IMR-90 (cell line): ENCODE results near the gene HECW1. TPM values are rescaled to one million over a fixed set of nuclear protein-coding genes. Genes with fewer than 3 reads are reported as not detected.

Experiments
- ATAC-seq: fragments of 200-7000 bp; cut with Tn5 transposase; 2 replicates; pipeline ENCODE4 v1.9.1; 2020; ENCODE audit warnings: low read depth, mild to moderate bottlenecking, moderate library complexity
- BruUV-seq: library from RNA; stranded (reverse); fragments of 400-500 nt; replicated peaks from 2 replicates; lab custom pipeline; 2021; lab: Mats Ljungman, UMichigan
- CTCF ChIA-PET: fragments of 300-600 bp; formaldehyde crosslinking; extraction: SDS; loops from one replicate; lab custom pipeline; 2021; ENCODE audit warnings: antibody characterized with exemption; lab: Yijun Ruan, JAX
- POLR2A ChIA-PET: fragments of 300-600 bp; sonication (Branson Sonifier 250); formaldehyde crosslinking; loops from one replicate; lab custom pipeline; 2022; ENCODE audit warnings: antibody characterized with exemption; ENCODE audit not compliant: unreplicated experiment; lab: Charles Lee
- DNase-seq: peaks from one replicate; pipeline ENCODE4 v3.0.0; 2013
- H2AFZ ChIP-seq: replicated peaks from 2 replicates; pipeline ENCODE3; 2013; ENCODE audit warnings: low read length, mild to moderate bottlenecking; ENCODE audit not compliant: poor library complexity
- H2AK5ac ChIP-seq: 2 replicates; pipeline ENCODE4 v1.6.1; 2013; ENCODE audit warnings: low read depth, low read length, inconsistent platforms
- H2AK9ac ChIP-seq: replicated peaks from 2 replicates; pipeline ENCODE3; 2013; ENCODE audit warnings: mild to moderate bottlenecking, low read depth, low read length, moderate library complexity; ENCODE audit not compliant: poor library complexity
- H2BK120ac ChIP-seq: 2 replicates; pipeline ENCODE4 v1.6.1; 2013; ENCODE audit warnings: low read depth, low read length, inconsistent platforms
- H2BK15ac ChIP-seq: 3 replicates; pipeline ENCODE4 v1.6.1; 2013; ENCODE audit warnings: low read depth, low read length, inconsistent platforms
- H2BK20ac ChIP-seq: 2 replicates; pipeline ENCODE4 v1.6.1; 2013; ENCODE audit warnings: low read depth, mild to moderate bottlenecking, inconsistent platforms, low read length, moderate library complexity
- H2BK5ac ChIP-seq: 2 replicates; pipeline ENCODE4 v1.6.1; 2013; ENCODE audit warnings: mild to moderate bottlenecking, low read depth, low read length, inconsistent platforms; ENCODE audit not compliant: poor library complexity, severe bottlenecking
- H3K14ac ChIP-seq: replicated peaks from 2 replicates; pipeline ENCODE4 v1.6.1; 2013; ENCODE audit warnings: low read depth, low read length, inconsistent platforms
- H3K18ac ChIP-seq: 2 replicates; pipeline ENCODE4 v1.6.1; 2013; ENCODE audit warnings: low read depth, low read length, control low read depth
- H3K23ac ChIP-seq: 2 replicates; pipeline ENCODE4 v1.6.1; 2013; ENCODE audit warnings: low read depth, low read length, inconsistent platforms
- H3K27ac ChIP-seq: 2 replicates; pipeline ENCODE4 v1.5.1; 2013; ENCODE audit warnings: mild to moderate bottlenecking, control low read depth, low read length; ENCODE audit not compliant: insufficient read depth
- H3K27me3 ChIP-seq: 2 replicates; pipeline ENCODE4 v1.6.1; 2013; ENCODE audit warnings: low read length; ENCODE audit not compliant: control insufficient read depth, insufficient read depth
- H3K36me3 ChIP-seq: 2 replicates; pipeline ENCODE4 v1.6.1; 2013; ENCODE audit warnings: low read length, mixed read lengths; ENCODE audit not compliant: control insufficient read depth, insufficient read depth
- H3K4ac ChIP-seq: 2 replicates; pipeline ENCODE4 v1.6.1; 2013; ENCODE audit warnings: low read depth, low read length, inconsistent platforms
- H3K4me1 ChIP-seq: 2 replicates; pipeline ENCODE4 v1.6.1; 2013; ENCODE audit warnings: low read length, mixed read lengths; ENCODE audit not compliant: control insufficient read depth, insufficient read depth
- H3K4me2 ChIP-seq: 2 replicates; pipeline ENCODE4 v1.6.1; 2013; ENCODE audit warnings: low read depth, mild to moderate bottlenecking, control low read depth, low read length, moderate library complexity
- H3K4me3 ChIP-seq: 2 replicates; pipeline ENCODE4 v1.5.1; 2013; ENCODE audit warnings: low read depth, mild to moderate bottlenecking, control low read depth, low read length, moderate library complexity; ENCODE audit not compliant: insufficient read depth
- H3K56ac ChIP-seq: 2 replicates; pipeline ENCODE4 v1.6.1; 2013; ENCODE audit warnings: low read length, inconsistent platforms; ENCODE audit not compliant: insufficient read depth; ENCODE audit errors: extremely low read depth
- H3K79me1 ChIP-seq, 2 experiments: 2 replicates each; pipeline ENCODE4 v1.6.1; 2013; ENCODE audit warnings: low read length in 2 of 2, inconsistent platforms in 1 of 2, low read depth in 1 of 2
- H3K9ac ChIP-seq: 2 replicates; pipeline ENCODE4 v1.6.1; 2013; ENCODE audit warnings: low read depth, low read length, control low read depth
- H3K9me1 ChIP-seq: 2 replicates; pipeline ENCODE4 v1.6.1; 2013; ENCODE audit warnings: low read length, inconsistent platforms; ENCODE audit not compliant: insufficient read depth
- H3K9me3 ChIP-seq: 2 replicates; pipeline ENCODE4 v1.6.1; 2013; ENCODE audit warnings: low read length; ENCODE audit not compliant: control insufficient read depth, insufficient read depth
- H4K20me1 ChIP-seq: 2 replicates; pipeline ENCODE4 v1.6.1; 2013; ENCODE audit warnings: low read length, inconsistent platforms; ENCODE audit not compliant: insufficient read depth
- H4K5ac ChIP-seq: 2 replicates; pipeline ENCODE4 v1.6.1; 2013; ENCODE audit warnings: mild to moderate bottlenecking, low read depth, low read length, control low read depth
- H4K8ac ChIP-seq, 2 experiments: 2 replicates each; pipeline ENCODE4 v1.6.1; 2013; ENCODE audit warnings: low read depth in 2 of 2, low read length in 2 of 2, control low read depth in 1 of 2, inconsistent platforms in 1 of 2
- H4K91ac ChIP-seq: 2 replicates; pipeline ENCODE4 v1.6.1; 2013; ENCODE audit warnings: low read depth, low read length, inconsistent platforms; ENCODE audit not compliant: insufficient read depth
- BHLHE40 ChIP-seq: fragments of 150-350 bp; IDR thresholded peaks from 2 replicates; pipeline ENCODE4 v1.6.1; 2016; ENCODE audit warnings: mild to moderate bottlenecking, low read depth, low read length
- CEBPB ChIP-seq: IDR thresholded peaks from 2 replicates; pipeline ENCODE4 v1.6.1; 2012; ENCODE audit warnings: low read depth, low read length, improper control_type of control experiment
- CHD1 ChIP-seq: IDR thresholded peaks from 2 replicates; pipeline ENCODE4 v1.6.1; 2012; ENCODE audit warnings: low read depth, low read length, improper control_type of control experiment
- FOS ChIP-seq: fragments of 150-350 bp; IDR thresholded peaks from 2 replicates; pipeline ENCODE4 v1.6.1; 2016; ENCODE audit warnings: low read depth, low read length
- MAZ ChIP-seq: IDR thresholded peaks from 2 replicates; pipeline ENCODE4 v1.6.1; 2012; ENCODE audit warnings: low read depth, mild to moderate bottlenecking, low read length, improper control_type of control experiment, moderate library complexity, borderline replicate concordance
- NFE2L2 ChIP-seq: fragments of 150-350 bp; IDR thresholded peaks from 2 replicates; pipeline ENCODE4 v1.6.1; 2016; ENCODE audit warnings: low read depth, mild to moderate bottlenecking, low read length
- RCOR1 ChIP-seq: IDR thresholded peaks from 2 replicates; pipeline ENCODE4 v1.6.1; 2012; ENCODE audit warnings: mild to moderate bottlenecking, low read length, improper control_type of control experiment; ENCODE audit not compliant: insufficient replicate concordance
- SMC3 ChIP-seq: fragments of 150-350 bp; IDR thresholded peaks from 2 replicates; pipeline ENCODE4 v1.6.1; 2016; ENCODE audit warnings: low read depth, mild to moderate bottlenecking, antibody characterized with exemption, low read length, moderate library complexity
- WGBS, 2 experiments: methylation state at CpG; one replicate each; pipeline versions ENCODE4 v1.1.5 to v1.1.7; 2013; ENCODE audit warnings: missing lambda C conversion rate in 2 of 2; ENCODE audit not compliant: insufficient read length in 1 of 2; ENCODE audit errors: extremely low coverage in 2 of 2; 5-methylcytosine and 5-hydroxymethylcytosine counted together
- dilution Hi-C: fragments of 300-500 bp; cut with HindIII; formaldehyde crosslinking; loops from one replicate; pipeline ENCODE4 v1.14.3; 2018; ENCODE audit warnings: low sequenced_read_pairs; ENCODE audit not compliant: unreplicated experiment
- in situ Hi-C: fragments of 300-500 bp; cut with MboI; formaldehyde crosslinking; loops from 3 replicates; pipeline ENCODE4 v1.14.3; 2019; ENCODE audit warnings: low sequenced_read_pairs, inconsistent platforms, mixed read lengths
- intact Hi-C: fragments of 100-400 bp; cut with micrococcal nuclease; formaldehyde crosslinking; loops from 2 replicates; pipeline ENCODE4 v1.10.0; 2022
- polyA plus RNA-seq, 3 experiments: library from polyadenylated mRNA; depleted of rRNA; stranded (reverse); fragments of >200 nt; gene quantifications; 2 replicates each; pipeline ENCODE4 v1.2.3, GENCODE V29; 2012; ENCODE audit warnings: low replicate concordance in 1 of 3
- total RNA-seq: library from RNA; depleted of rRNA; stranded (reverse); fragments of >200 nt; gene quantifications from 2 replicates; pipeline ENCODE4 v1.2.3, GENCODE V29; 2012
- TF ChIP-seq, protein P1 (sequence below): fragments of 150-350 bp; IDR thresholded peaks from 2 replicates; pipeline ENCODE4 v1.6.1; 2016; ENCODE audit warnings: low read depth, mild to moderate bottlenecking, low read length, moderate library complexity, borderline replicate concordance
- TF ChIP-seq, protein P2 (sequence below): conservative IDR thresholded peaks from 2 replicates; pipeline ENCODE4 v1.5.1; 2012; ENCODE audit warnings: mild to moderate bottlenecking, low read depth, low read length, improper control_type of control experiment
- TF ChIP-seq, protein P3 (sequence below): fragments of 150-350 bp; IDR thresholded peaks from 2 replicates; pipeline ENCODE4 v1.6.1; 2017; ENCODE audit warnings: mild to moderate bottlenecking, antibody characterized with exemption, low read length, low read depth

HECW1 gene
- total and polyA plus RNA-seq, 2 of the 4 experiments (the other 2 are of a cell fraction) = 0.56 to 1.3 TPM

DNA sequence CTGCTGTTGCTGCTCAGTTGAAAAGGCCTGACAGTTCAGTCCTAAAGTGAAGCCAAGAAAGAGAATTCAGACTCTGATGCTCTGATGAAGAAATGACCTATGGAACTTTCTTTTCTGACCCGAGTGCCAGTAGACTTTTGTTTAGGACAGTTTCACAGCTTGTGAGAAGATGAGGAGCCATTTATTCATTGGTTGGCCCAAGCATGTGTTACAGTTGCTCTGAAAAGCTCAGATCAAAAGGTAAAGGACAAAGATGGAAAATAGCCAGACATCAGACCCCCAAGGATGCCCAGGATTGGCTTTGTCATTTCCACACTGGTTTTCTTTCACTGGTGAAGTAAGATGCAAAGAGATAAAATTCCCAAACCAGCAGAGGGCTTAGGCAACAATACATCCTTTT, 321.2 kb downstream of the HECW1 start:
- ChIA-PET CTCF (interaction anchor here (0.6 to 0.8 kb wide), 2 partner anchors 21 to 91 kb away, joined by 3 to 4 read pairs; no protein-coding TSS in a partner anchor), POLR2A (no interaction called here)
- Histone ChIP-seq H3K23ac (no peak overlapping the region), H3K4me1 (no peaks in the 10 kb centered on the region), H3K27ac (no peak overlapping the region), H3K79me1 (no peaks in the 10 kb centered on the region), H3K4me2 (no peak overlapping the region), H3K4me3 (no peak overlapping the region), H3K56ac (no peak overlapping the region), H2BK20ac (no peak overlapping the region), H4K20me1 (no peaks in the 10 kb centered on the region), H3K14ac (no peak overlapping the region), H3K9me1 (no peaks in the 10 kb centered on the region), H2AK5ac (no peak overlapping the region), H3K4ac (no peak overlapping the region), H3K9ac (no peak overlapping the region), H2BK5ac (no peak overlapping the region), H4K91ac (no peak overlapping the region), H3K27me3 (no peaks in the 10 kb centered on the region), H2BK15ac (no peak overlapping the region), H4K8ac (no peak overlapping the region), H3K9me3 (no peaks in the 10 kb centered on the region), H2AFZ (no peak overlapping the region), H3K18ac (no peak overlapping the region), H2AK9ac (no peak overlapping the region), H2BK120ac (no peak overlapping the region), H3K36me3 (no peaks in the 10 kb centered on the region), H4K5ac (no peak overlapping the region)
- intact Hi-C loops (no loop called here), in situ Hi-C loops (no loop called here), dilution Hi-C loops (no loop called here)
- TF ChIP-seq BHLHE40 = no peak
- TF ChIP-seq RCOR1 = no peak
- no peak for TF ChIP-seq CEBPB
- no peak for TF ChIP-seq NFE2L2
- no peak for TF ChIP-seq FOS
- no peak for TF ChIP-seq SMC3
- TF ChIP-seq, protein P1, sequence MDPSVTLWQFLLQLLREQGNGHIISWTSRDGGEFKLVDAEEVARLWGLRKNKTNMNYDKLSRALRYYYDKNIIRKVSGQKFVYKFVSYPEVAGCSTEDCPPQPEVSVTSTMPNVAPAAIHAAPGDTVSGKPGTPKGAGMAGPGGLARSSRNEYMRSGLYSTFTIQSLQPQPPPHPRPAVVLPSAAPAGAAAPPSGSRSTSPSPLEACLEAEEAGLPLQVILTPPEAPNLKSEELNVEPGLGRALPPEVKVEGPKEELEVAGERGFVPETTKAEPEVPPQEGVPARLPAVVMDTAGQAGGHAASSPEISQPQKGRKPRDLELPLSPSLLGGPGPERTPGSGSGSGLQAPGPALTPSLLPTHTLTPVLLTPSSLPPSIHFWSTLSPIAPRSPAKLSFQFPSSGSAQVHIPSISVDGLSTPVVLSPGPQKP = no peak
- TF ChIP-seq CHD1 = no peak
- no peak for TF ChIP-seq MAZ
- TF ChIP-seq, protein P2, sequence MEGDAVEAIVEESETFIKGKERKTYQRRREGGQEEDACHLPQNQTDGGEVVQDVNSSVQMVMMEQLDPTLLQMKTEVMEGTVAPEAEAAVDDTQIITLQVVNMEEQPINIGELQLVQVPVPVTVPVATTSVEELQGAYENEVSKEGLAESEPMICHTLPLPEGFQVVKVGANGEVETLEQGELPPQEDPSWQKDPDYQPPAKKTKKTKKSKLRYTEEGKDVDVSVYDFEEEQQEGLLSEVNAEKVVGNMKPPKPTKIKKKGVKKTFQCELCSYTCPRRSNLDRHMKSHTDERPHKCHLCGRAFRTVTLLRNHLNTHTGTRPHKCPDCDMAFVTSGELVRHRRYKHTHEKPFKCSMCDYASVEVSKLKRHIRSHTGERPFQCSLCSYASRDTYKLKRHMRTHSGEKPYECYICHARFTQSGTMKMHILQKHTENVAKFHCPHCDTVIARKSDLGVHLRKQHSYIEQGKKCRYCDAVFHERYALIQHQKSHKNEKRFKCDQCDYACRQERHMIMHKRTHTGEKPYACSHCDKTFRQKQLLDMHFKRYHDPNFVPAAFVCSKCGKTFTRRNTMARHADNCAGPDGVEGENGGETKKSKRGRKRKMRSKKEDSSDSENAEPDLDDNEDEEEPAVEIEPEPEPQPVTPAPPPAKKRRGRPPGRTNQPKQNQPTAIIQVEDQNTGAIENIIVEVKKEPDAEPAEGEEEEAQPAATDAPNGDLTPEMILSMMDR = no peak
- TF ChIP-seq, protein P3, sequence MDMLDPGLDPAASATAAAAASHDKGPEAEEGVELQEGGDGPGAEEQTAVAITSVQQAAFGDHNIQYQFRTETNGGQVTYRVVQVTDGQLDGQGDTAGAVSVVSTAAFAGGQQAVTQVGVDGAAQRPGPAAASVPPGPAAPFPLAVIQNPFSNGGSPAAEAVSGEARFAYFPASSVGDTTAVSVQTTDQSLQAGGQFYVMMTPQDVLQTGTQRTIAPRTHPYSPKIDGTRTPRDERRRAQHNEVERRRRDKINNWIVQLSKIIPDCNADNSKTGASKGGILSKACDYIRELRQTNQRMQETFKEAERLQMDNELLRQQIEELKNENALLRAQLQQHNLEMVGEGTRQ = no peak
- ATAC-seq = no peak
- no peak for DNase-seq
- WGBS, 2 experiments = no CpG with 5 or more reads among the region's 1 CpG
- BruUV-seq = no TSS peak
